ENCODE data around the gene CXXC5. TPM values are rescaled to one million over a fixed set of nuclear protein-coding genes. Genes with fewer than 3 reads are reported as not detected.

The CXXC5 gene
- total and polyA plus RNA-seq, 2 of the 4 experiments (the other 2 are of a cell fraction): 24.9 to 35.7 TPM

- DNase-seq (no peak), ATAC-seq (ENCODE audit: low read depth) (no peak)
- Histone ChIP-seq H3K4me2 (ENCODE audit: low read depth, low read length) (peak overlapping the region; percentile 33; the same call in 1 of the 2 replicates), H3K79me1 (ENCODE audit: low read depth in 1 of 2, low read length in 2 of 2) (peaks cover 39 to 90% of the 10 kb centered on the region in 2 experiments), H3K18ac (ENCODE audit: low read depth, low read length) (peak overlapping the region; percentile 58), H3K23ac (ENCODE audit: low read depth, low read length) (peak overlapping the region; percentile 86), H3K14ac (replicated peaks; ENCODE audit: low read depth, low read length) (peak overlapping the region; percentile 87), H3K9ac (ENCODE audit: low read depth, low read length) (no peak overlapping the region), H3K27ac (ENCODE audit: insufficient read depth, low read length) (peak overlapping the region; percentile 95), H3K9me1 (ENCODE audit: insufficient read depth, low read length) (peaks cover 51% of the 10 kb centered on the region), H3K36me3 (ENCODE audit: control insufficient read depth, insufficient read depth, low read length) (no peaks in the 10 kb centered on the region), H4K8ac (ENCODE audit: low read depth in 2 of 2, low read length in 2 of 2) (peak overlapping the region; percentile 15 to 91; a peak in 3 of 4 replicates), H2BK5ac (ENCODE audit: low read depth, low read length, poor library complexity, severe bottlenecking) (peak overlapping the region; percentile 99), H2BK20ac (ENCODE audit: low read depth, low read length) (peak overlapping the region; percentile 93), H4K20me1 (ENCODE audit: insufficient read depth, low read length) (peaks cover 8% of the 10 kb centered on the region; the same call in 1 of the 2 replicates), H3K4me3 (ENCODE audit: insufficient read depth, low read depth, low read length) (no peak overlapping the region), H3K56ac (ENCODE audit: extremely low read depth, insufficient read depth, low read length) (peak overlapping the region; percentile 38; the same call in 1 of the 2 replicates), H3K4ac (ENCODE audit: low read depth, low read length) (peak overlapping the region; percentile 90), H2BK15ac (ENCODE audit: low read depth, low read length) (peak overlapping the region; percentile 92; the same call in 2 of the 3 replicates), H2AK5ac (ENCODE audit: low read depth, low read length) (peak overlapping the region; percentile 96), H3K4me1 (ENCODE audit: control insufficient read depth, insufficient read depth, low read length) (peaks cover 76% of the 10 kb centered on the region), H3K27me3 (ENCODE audit: control insufficient read depth, insufficient read depth, low read length) (no peaks in the 10 kb centered on the region), H3K9me3 (ENCODE audit: control insufficient read depth, insufficient read depth, low read length) (no peaks in the 10 kb centered on the region), H4K91ac (ENCODE audit: insufficient read depth, low read depth, low read length) (peak overlapping the region; percentile 95), H2BK120ac (ENCODE audit: low read depth, low read length) (peak overlapping the region; percentile 78), H2AK9ac (replicated peaks; ENCODE audit: low read depth, low read length, poor library complexity) (peak overlapping the region; percentile 93), H4K5ac (ENCODE audit: low read depth, low read length) (peak overlapping the region; percentile 76), H2AFZ (replicated peaks; ENCODE audit: low read length, poor library complexity) (peak overlapping the region; percentile 68)
- 100% methylated on average over 1 of the region's 12 CpGs; no CpG with 5 or more reads in 1 of the 2 experiments for WGBS, 2 experiments (ENCODE audit: extremely low coverage in 2 of 2, insufficient read length in 1 of 2)
- no TSS peak for BruUV-seq (replicated peaks)
- intact Hi-C loops (cut with micrococcal nuclease) (loop anchor here (2.0 kb wide), 1 partner anchor 39 kb away; no protein-coding TSS in a partner anchor), dilution Hi-C loops (cut with HindIII; ENCODE audit: low sequenced_read_pairs, unreplicated experiment) (no loop called here), in situ Hi-C loops (cut with MboI; ENCODE audit: low sequenced_read_pairs) (no loop called here)
- CTCF ChIA-PET: no interaction called here
- POLR2A ChIA-PET (ENCODE audit: unreplicated experiment): no interaction called here
- TF ChIP-seq MXI1 (IDR thresholded peaks at IDR 0.05; ENCODE audit: borderline replicate concordance, low read depth, low read length): no peak
- TF ChIP-seq CHD1 (IDR thresholded peaks at IDR 0.05; ENCODE audit: low read depth, low read length): no peak
- no peak for TF ChIP-seq USF2 (IDR thresholded peaks at IDR 0.05; ENCODE audit: low read depth, low read length)
- no peak for TF ChIP-seq MAFK (IDR thresholded peaks at IDR 0.05; ENCODE audit: low read depth, low read length)
- no peak for TF ChIP-seq RFX5 (IDR thresholded peaks at IDR 0.05; ENCODE audit: low read depth, low read length)
- no peak for TF ChIP-seq CEBPB (IDR thresholded peaks at IDR 0.05; ENCODE audit: low read depth, low read length)
- no peak for TF ChIP-seq POLR2A (IDR thresholded peaks at IDR 0.05; ENCODE audit: low read depth, low read length)
- TF ChIP-seq MAZ (IDR thresholded peaks at IDR 0.05; ENCODE audit: borderline replicate concordance, low read depth, low read length): no peak
- no peak for TF ChIP-seq SMC3 (IDR thresholded peaks at IDR 0.05; ENCODE audit: low read depth, low read length)
- no peak for TF ChIP-seq CTCF (conservative IDR thresholded peaks at IDR 0.05; ENCODE audit: low read depth, low read length)
- no peak for TF ChIP-seq FOS (IDR thresholded peaks at IDR 0.05; ENCODE audit: low read depth, low read length)
- no peak for TF ChIP-seq NFE2L2 (IDR thresholded peaks at IDR 0.05; ENCODE audit: low read depth, low read length)
- TF ChIP-seq BHLHE40 (IDR thresholded peaks at IDR 0.05; ENCODE audit: low read depth, low read length): no peak
- TF ChIP-seq RAD21 (IDR thresholded peaks at IDR 0.05; ENCODE audit: low read length): no peak
These were observed 9.5 kb downstream of the CXXC5 start for GRCh38 chr5:139657363-139658321.

All from IMR-90 (cell line).